NCI-H748 treated with DMSO at 0.1 percent for 48 hours (cell line): ENCODE data around the gene SAMD15.
A peak's percentile ranks its signal among the peaks of the same experiment; 100 is the strongest.
"Not testable (repeated sequence)": the region's sequence is repeated elsewhere in the genome, so short reads cannot be mapped to it uniquely, and the experiment has no call there.

Experiments used
- DNase-seq: peaks from one replicate; lab custom pipeline; 2025; lab: John Stamatoyannopoulos, UW

The SAMD15 gene

DNA sequence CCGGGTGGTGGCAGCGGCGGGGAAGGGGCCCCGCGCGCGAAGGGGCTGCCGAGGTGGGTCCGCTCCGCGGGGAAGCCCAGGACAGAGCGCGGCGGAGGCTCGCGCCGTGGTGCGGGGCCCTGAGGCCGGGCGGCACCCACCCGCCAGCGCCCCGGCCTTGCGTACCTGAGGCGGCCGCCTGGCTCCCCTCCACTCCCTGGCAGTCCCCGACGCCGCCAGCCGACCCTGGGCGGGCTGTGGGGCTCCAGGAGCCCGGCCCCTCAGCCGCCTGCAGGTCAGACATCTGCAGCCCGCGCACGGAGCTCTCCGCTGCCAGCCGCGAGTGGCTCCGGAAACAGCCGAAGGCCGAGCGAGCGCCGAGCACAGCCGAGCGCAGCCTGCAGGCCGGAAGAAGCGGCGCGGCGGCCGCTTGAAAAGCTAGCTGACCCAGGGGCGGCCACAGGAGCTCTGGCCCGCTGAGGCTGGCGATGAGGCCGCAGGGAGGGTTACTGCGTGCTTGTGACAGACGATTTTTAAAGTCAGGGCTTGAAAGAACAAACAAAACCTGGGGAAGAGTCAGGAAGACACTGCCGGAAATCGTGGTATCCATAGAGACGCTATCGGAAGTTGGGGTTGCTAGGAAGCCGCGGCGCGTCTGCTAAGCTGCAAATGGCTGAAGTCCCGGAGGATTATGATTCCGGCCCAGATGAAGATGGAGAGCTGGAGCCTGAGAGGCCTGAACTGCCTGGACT lies at the start of gene SAMD15, which contains the start of gene TMED8:
TSS of gene SAMD15 (plus strand) at position 609 of the 731 bp plus-strand sequence. CDS start at position 649, 40 bp downstream.
TSS of gene TMED8 (minus strand) at position 324 of the 731 bp plus-strand sequence. CDS start at position 283, 41 bp downstream.
- DNase-seq: peak; percentile 79

DNA sequence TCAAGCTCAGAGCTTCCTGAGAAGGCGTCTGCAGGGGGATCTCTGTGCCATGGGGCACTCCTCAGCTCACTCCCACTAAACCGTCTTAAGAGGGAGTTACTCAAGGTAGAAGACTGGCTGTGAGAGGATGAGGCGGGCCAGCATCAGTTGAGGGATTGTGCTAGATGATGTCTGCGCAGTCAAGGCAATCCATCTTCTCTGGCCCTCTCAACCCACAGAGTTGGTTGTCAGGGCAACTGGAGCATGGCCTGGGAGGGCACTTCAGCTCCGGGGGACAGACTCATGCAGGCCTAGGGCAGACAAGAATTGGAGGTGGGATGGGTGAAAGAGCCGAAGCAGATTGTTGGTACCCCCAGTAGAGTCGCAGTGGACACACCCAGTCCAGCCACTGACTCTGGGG lies 47.3 kb upstream of the SAMD15 start:
- no peak for DNase-seq

DNA sequence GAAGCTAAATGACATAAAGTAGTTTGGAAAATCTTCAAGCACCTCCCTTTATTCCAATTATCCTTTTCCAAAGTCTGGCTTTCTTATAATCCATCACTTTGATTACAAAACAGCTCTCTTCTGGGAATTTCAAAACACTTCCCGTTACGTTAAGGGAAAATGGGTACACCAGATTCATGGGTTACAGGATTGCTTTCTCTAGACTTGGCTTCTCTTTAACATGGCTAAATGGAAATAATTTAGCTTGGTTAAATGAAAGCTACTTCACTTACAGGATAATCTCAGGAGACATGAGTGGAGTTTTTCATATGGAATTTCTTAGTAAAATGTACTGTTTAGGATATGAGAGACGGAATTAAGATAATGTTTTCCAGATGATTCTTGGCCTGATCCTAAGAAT lies 41.6 kb upstream of the SAMD15 start:
- DNase-seq: no peak

DNA sequence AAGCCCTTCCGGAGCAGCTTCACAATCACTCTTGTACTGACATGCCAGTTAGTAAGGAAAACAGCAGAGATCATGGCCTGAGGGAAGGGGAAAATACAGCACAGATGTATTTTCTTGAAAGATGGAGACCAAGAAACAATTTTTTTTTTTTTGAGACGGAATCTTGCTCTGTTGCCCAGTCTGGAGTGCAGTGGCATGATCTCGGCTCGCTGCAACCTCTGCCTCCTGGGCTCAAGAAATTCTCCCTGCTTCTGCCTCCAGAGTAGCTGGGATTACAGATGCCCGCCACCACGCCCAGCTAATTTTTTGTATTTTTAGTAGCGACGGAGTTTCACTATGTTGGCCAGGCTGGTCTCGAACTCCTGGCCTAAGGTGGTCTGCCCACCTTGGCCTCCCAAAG lies 39.9 kb upstream of the SAMD15 start:
- DNase-seq: not testable (repeated sequence)

DNA sequence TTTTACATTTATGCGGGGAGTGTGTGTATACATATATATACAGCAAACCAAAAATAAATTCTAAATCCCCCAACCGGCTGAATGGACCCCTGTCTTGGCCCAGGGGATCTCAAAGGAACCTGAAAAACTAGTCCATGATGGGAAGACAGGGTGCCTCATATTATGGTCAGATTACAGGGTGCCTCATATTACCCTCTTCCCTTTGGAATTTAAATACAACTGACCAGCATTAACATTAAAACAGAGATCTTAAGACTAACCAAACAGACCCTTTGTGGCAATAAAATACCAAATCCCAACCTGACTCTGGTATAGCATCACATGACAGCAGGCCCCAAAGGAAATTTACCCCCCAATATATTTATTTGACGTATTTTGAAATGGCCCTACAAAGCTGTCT lies 39.3 kb upstream of the SAMD15 start:
- DNase-seq: no peak

DNA sequence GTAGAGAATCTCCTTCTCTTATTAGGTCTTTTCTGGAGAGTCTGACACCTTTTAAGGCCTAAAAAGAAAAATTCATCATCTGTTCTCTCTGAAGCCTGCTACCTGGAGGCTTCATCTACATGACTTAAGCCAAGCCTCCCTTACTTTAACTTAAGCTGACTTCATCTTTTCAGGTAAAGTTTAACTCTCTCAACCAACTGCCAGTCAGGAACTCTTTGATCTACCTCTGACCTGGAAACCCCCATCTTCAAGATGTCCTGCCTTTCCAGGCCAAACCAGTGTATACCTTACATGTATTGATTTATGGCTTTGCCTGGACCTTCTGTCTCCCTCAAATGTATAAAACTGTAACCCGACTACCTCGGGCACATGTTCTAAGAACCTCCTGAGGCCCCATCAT lies 38.9 kb upstream of the SAMD15 start:
- no peak for DNase-seq

DNA sequence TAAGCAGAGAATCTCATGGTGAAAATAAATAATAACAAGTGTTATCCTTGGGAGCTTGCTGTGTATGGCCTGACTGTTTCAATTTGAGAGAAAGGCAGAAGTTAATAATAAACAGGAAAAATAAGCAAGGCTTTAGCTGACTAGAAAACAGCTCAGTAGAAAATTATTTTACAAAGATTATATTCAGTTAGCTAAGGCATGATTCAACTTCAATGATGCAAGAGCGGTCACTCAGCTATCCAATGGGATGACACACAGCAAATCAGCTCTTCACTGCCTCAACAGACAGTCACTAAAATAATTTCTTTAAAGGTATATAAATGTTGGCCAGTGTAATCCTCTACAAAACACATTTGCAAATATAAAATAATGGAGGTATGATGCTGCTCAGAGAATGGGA lies 37.8 kb upstream of the SAMD15 start:
- no peak for DNase-seq

DNA sequence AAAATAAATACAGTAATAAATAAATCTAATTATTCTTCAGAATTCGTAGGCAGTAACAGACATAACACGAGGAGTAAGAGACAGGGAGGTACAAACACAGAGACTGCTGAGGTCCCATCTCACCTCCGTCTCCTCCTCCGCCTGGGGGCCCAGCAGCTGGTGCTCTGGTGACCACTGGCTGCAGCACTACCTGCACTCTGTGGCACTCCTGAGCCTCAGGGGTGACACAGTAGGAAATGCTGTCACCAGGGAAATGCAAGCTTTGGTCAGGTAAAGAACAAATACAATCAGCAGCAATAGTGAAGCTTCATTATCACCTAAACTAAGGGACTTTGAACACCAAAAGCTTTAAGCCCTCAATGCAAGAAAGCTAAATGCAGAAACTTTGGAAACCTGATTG lies 36.8 kb upstream of the SAMD15 start:
- no peak for DNase-seq

DNA sequence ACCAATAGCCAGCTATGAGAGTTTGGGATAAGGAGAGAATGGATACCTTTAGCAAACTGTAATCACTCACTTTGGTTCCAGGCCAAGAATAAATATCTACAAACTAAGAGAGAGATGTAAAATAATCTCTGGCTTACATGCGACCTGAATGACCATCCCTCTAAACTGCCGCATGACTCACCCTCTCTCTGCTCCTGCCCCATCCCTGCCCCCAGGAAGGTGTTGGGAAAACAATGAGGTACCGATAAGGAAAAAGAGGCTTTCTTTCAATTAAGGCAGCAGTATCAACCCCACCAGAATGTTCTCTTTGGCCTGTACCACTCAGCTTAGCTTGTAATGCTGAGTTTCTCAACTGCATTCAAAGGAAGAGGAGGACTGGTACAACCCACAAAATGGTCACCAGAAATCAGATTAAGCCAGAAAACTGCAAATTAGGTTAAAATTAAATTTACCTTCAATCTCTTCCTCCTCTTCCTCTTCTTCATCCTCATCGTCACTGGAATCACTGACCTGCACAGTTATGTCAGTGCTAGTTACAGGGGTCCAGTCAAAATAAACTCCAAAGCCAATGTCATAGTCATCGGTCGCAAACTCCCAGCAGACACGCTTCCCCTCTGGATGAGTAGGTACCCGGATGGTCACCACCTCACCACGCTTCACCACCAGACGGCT lies 34.3 kb upstream of the SAMD15 start:
- no peak for DNase-seq

DNA sequence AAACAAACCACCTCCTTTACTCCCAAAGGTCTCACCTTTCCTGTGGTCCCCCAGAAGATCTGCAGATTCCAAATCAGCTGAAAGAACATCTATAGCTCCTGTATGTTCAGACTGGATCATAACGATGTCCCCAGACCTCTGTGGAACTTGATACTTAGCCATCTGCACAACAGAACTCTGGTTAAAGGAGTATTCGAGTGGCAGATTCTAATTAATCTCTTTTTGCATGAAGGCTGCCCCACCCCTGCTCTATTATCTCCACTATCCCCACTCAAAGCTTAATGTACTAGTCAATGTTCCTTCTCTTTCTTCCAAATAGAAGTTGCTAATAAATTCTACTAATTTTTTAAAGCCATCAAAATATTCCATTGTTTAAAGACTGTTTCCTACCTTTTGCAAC lies 33.5 kb upstream of the SAMD15 start:
- DNase-seq: no peak

DNA sequence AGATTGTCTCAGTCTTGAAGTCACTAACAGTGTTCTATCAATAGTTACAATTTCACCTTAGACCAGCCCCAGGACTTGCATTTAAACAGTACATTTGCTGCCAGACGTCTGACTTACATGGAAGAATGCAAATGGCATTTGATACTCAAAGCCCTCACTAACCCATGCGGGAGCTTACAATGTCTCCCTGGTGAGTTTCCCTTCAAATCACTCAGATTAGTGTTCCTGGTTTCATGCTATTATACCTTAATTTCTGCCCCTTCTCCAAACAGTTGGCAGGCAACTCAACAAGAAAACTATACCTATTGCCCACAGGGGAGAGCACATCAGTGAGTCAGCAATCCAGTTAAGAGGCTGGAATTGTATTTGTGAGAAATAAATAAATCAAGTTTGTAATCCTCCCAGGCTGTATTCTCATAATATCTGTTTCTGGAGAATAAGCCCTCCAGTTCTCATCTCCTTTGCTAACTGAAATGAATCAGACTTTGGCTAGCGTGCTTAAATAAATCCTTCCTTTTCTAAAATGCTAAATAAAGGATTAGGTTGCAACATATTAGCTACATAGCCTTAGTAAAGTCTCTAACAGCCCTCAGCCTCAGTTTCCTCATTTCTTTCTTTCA lies 32.7 kb upstream of the SAMD15 start:
- DNase-seq: no peak

DNA sequence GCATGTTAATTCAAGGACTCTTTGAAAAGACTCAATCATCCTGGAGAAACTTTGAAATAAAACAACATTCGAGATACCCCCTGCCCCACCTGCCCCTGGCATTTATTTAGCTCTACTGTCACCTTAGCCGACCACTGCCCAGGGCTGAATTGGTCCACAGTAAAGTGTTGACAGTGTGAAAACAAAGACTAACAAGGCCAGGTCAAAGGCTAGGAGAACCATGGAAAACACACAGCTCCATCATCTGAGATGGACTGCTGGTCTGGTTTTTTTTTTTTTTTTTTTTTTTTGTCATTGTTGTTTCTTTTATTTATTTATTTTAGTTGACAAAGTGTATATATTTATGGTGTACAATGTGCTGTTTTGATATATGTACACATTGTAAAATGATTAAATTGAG lies 30.7 kb upstream of the SAMD15 start:
- DNase-seq: no peak

DNA sequence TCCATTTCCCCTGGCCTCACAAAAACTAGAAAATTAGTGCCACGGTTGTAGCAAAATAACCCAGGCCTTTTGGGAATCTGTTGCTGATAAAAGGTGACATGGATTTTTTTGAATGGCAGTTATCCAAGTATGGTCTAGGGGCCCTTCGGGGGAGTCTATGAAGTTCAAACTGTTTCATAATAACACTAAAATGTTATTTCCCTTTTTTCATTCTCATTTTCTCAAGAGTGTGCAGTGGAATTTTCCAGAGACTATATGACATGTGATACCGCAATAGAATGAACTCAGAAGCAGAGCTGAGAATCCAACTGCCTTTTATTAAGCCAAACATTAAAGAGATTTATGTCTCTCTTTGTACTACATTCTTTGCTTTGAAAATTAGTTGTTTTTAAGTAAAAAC lies 29.4 kb upstream of the SAMD15 start:
- DNase-seq: no peak

DNA sequence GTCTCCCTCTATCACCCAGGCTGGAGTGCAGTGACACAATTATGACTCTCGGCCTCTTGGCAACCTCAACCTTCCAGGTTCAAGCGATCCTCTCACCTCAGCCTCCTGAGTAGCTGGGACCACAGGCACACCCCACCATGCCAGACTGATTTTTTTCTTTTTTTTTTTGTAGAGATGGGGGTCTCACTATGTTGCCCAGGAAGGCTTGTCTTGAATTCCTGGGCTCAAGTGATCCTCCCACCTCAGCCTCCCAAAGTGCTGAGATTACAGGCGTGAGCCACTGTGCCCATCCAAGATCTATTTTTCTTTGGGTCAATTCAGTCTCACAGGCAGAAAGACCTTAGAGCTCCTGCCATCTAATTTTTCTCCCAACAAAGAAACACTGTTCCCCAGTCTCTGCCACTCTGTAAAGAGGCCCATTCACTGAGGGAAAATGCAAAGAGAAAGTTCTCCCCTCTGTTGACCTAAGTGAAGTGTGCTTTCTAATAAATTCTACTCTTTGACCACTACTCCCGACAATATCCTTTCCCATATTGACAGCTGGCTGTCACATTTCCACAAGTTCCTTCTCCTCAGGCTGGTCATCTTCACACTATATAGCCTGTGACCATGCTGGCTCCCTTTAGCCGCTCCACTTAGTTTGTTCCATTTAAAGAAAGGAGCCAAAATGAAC lies 23.6 kb upstream of the SAMD15 start:
- DNase-seq: no peak

DNA sequence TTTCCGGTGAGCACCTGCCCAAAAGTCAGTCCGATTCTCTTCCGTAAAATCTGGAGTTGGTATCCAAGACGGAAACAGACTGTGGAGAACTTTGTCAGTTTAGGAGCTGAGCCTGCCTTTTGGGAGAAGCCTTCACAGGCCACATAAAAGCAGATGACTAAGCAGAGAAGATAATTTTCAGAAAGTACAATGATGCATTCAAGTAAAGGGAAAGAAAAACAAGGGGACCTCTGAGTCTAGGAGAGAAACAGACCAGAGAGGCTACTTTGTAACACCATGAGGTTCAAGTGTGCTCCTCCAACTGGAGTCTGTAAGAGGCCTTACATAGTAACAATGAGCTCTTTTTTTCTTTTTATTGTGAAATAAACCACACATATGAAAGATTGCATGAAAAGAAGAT lies 21.4 kb upstream of the SAMD15 start:
- DNase-seq: no peak

DNA sequence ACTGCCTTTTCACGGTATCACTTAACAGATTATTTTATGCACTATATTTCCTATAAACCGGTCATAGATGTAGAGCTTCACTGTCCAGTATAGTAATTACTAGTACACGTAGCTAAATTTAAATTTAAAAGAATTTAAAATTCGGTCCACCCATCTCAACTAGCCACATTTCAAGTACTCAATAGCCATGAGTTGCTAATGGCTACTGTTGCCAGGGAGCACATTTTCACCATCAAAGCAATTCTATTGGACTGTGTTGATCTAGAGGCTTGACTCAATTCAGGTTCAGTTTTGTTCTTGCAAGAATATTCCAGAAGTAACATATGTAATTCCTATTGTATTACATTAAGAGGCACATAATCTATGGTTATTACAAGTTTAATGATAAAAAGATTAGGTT lies 20.3 kb upstream of the SAMD15 start:
- DNase-seq: no peak

DNA sequence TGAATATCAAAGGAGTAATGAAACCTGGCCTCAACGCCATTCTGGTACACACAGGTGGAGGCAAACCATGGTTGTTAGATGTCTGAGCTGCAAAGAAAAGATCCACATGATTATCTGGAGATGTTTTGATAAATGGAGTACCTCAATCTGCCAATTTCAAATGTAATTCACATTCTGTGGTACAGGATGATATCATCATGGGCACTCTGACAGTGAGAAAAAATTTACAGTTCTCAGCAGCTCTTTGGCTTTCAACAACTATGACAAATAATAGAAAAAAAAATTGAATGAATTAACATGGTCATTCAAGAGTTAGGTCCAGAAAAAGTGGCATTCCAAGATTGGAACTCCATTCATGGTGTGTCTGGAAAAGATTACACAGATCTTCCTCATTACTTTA lies 17.6 kb upstream of the SAMD15 start:
- no peak for DNase-seq

DNA sequence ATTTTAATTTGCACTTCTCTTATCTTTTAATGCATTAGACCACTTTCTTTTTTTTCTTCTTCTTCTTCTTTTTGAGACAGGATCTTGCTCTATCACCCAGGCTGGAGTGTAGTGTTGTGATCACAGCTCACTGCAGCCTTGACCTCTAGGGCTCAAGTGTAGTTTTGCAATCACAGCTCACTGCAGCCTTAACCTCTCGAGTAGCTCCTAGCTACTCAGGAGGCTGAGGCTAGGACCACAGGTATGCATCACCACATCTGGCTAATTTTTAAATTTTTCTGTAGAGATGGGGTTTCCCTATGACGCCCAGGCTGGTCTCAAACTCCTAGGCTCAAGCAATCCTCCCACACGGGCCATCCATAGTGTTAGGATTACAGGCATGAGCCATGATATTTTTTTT lies 13.0 kb upstream of the SAMD15 start:
- DNase-seq: no peak

DNA sequence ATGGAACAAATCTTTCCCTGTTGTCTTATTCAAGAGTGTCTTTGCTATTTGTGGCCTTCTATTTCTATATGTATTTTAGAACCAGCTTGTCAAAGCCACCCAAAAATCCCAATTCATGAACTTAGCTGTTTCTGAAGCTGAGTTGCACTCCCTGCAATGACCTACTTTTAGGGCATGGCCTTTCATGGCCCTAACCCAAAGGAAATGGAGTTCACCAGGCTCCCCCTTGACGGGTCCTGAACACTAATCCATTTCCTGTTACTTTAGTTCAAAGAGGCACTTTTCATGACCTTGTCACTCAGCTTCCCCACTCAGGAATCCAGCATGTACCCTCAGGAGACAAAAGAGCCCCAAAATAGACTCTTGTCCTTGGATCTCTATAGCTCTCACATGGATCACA lies 7.9 kb upstream of the SAMD15 start:
- no peak for DNase-seq

DNA sequence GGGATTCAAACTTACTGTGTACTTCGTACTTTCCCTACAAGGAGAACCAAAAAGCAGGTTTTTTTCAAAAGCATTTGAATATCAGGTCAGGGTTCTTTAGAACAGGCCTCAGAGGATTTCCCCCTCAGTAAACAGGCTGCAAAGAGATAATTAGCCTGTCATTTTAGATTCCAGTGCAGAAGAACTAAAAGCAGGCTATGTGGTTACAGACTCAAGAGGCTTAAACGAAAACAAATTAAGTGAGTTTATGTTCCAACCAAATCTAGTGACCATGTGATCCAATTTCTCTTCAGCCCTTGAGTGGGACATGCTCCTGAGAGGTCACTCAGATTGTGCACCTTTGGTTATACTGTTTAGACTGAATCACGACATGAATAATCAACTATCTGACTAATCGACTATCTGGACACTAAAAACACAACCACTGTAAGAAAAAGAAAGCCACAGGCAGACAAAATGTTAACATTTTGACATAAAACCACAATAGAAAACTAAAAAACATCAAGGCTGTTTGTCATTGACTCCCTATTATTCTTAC lies 4.8 kb upstream of the SAMD15 start:
- no peak for DNase-seq

DNA sequence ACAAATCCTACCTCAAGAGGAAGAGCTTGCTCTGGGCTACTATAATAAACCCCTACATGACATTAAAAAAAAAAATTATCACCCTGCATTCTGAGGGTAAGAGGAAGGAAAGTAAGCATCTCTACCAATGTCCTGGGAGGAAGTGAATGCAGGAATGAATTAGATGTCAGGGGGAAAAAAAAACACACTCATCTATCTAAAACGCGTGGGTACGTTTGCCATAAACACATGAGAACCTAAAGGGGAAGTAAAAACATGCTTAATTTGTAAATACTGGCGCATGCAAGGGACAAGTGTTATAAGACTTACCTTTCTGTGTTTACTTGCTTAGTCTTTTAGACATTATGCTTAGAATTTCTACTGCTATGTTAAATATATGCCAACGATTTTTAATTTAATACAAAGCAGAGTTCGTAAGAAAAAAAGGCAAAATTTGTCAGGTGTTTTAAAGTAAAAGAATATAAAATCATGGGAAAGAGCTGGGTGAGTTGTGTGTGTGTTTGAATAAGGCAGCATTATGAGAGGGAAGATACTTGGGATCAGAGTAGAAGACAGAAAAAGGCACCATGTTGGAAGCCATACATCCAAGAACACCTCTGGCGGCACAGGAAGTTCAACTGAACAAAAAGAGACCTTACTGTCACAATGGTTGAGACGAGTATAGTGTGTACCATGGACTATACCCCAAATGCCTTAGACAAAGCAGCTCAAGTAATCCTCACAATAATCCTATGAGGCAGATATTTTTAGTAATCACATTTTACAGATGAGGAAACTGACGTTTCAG lies 1.8 kb upstream of the SAMD15 start:
- DNase-seq: no peak
